ENCODE results near the gene MYRF. TPM values are rescaled to one million over a fixed set of nuclear protein-coding genes. Genes with fewer than 3 reads are reported as not detected.

The MYRF gene
- total and polyA plus RNA-seq, 9 of the 15 experiments (the other 6 are each of a cell fraction or from before 2014, with no cell fraction given): 2.3 to 25.8 (median 7.1) TPM

GRCh38 chr11:61803889-61804647, 51.6 kb downstream of the MYRF start (continued):
- TF ChIP-seq ERF (CRISPR knock-in tag; IDR thresholded peaks at IDR 0.05): no peak
- no peak for TF ChIP-seq TSHZ1 (CRISPR knock-in tag; IDR thresholded peaks at IDR 0.05)
- no peak for TF ChIP-seq NCOA1 (IDR thresholded peaks at IDR 0.05; ENCODE audit: low read depth)
- TF ChIP-seq ATF7 (IDR thresholded peaks at IDR 0.05): no peak
- peak; percentile 58 for TF ChIP-seq POLR2A (conservative IDR thresholded peaks at IDR 0.05)
- TF ChIP-seq BCL6 (CRISPR knock-in tag; IDR thresholded peaks at IDR 0.05): no peak
- TF ChIP-seq, protein P1, sequence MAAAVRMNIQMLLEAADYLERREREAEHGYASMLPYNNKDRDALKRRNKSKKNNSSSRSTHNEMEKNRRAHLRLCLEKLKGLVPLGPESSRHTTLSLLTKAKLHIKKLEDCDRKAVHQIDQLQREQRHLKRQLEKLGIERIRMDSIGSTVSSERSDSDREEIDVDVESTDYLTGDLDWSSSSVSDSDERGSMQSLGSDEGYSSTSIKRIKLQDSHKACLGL (CRISPR knock-in tag; IDR thresholded peaks at IDR 0.05; ENCODE audit: borderline replicate concordance, poor library complexity, severe bottlenecking): no peak
- TF ChIP-seq POLR2AphosphoS5 (IDR thresholded peaks at IDR 0.05; ENCODE audit: control insufficient read depth, insufficient read depth, low read depth, low read length): peak; percentile 26; the same call in 1 of the 2 replicates
- TF ChIP-seq BMI1 (IDR thresholded peaks at IDR 0.05; ENCODE audit: low read length): no peak
- TF ChIP-seq, protein P2, sequence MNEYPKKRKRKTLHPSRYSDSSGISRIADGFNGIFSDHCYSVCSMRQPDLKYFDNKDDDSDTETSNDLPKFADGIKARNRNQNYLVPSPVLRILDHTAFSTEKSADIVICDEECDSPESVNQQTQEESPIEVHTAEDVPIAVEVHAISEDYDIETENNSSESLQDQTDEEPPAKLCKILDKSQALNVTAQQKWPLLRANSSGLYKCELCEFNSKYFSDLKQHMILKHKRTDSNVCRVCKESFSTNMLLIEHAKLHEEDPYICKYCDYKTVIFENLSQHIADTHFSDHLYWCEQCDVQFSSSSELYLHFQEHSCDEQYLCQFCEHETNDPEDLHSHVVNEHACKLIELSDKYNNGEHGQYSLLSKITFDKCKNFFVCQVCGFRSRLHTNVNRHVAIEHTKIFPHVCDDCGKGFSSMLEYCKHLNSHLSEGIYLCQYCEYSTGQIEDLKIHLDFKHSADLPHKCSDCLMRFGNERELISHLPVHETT (CRISPR knock-in tag; conservative IDR thresholded peaks at IDR 0.05 in 1 of 2, IDR thresholded peaks at IDR 0.05 in 1 of 2): no peak
- TF ChIP-seq KDM5B (IDR thresholded peaks at IDR 0.05; ENCODE audit: insufficient replicate concordance, low read depth, low read length): no peak
- TF ChIP-seq ZKSCAN8 (CRISPR knock-in tag; IDR thresholded peaks at IDR 0.05): no peak
- no peak for TF ChIP-seq MTA3 (IDR thresholded peaks at IDR 0.05; ENCODE audit: borderline replicate concordance)
- TF ChIP-seq, protein P3, sequence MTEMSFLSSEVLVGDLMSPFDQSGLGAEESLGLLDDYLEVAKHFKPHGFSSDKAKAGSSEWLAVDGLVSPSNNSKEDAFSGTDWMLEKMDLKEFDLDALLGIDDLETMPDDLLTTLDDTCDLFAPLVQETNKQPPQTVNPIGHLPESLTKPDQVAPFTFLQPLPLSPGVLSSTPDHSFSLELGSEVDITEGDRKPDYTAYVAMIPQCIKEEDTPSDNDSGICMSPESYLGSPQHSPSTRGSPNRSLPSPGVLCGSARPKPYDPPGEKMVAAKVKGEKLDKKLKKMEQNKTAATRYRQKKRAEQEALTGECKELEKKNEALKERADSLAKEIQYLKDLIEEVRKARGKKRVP (CRISPR knock-in tag; IDR thresholded peaks at IDR 0.05): no peak
- TF ChIP-seq CBX8 (IDR thresholded peaks at IDR 0.05; ENCODE audit: borderline replicate concordance, extremely low read depth, low read depth, low read length, poor library complexity, severe bottlenecking): no peak
- 0 out of 2 replicates have a peak, but pooled peaks have one; percentile 21 for TF ChIP-seq MYNN (IDR thresholded peaks at IDR 0.05)
- no peak for TF ChIP-seq MYNN (CRISPR knock-in tag; IDR thresholded peaks at IDR 0.05)
- TF ChIP-seq FOXP1 (CRISPR knock-in tag; IDR thresholded peaks at IDR 0.05): no peak
- no peak for TF ChIP-seq RB1 (IDR thresholded peaks at IDR 0.05; ENCODE audit: low read depth)

Measured in K562 (cell line).